K562 (cell line): ENCODE measurements around the gene GPR15LG. TPM values are rescaled to one million over a fixed set of nuclear protein-coding genes. Genes with fewer than 3 reads are reported as not detected.
A peak's percentile ranks its signal among the peaks of the same experiment; 100 is the strongest.

Source experiments
- ARNT ChIP-seq, 2 experiments: fragments of 450-650 bp; IDR thresholded peaks; 2 replicates each; pipeline ENCODE4 v1.6.1; 2016; ENCODE audit warnings: mild to moderate bottlenecking in 1 of 2
- CEBPG ChIP-seq, 3 experiments: fragments of 200-800 bp in 1 of 3; sonication (Bioruptor generic) in 1 of 3; sonication (generic) in 1 of 3; formaldehyde crosslinking in 1 of 3; IDR thresholded peaks in 2 of 3; conservative IDR thresholded peaks in 1 of 3; 2 replicates each; pipeline versions ENCODE4 v1.6.1 to v1.8.0; 2016 to 2022; ENCODE audit warnings: missing compliant biosample characterization in 2 of 3, missing genetic modification characterization in 2 of 3, mild to moderate bottlenecking in 1 of 3, missing genetic modification reagents in 1 of 3
- CHD1 ChIP-seq: fragments of 200-600 bp; sonication (generic); IDR thresholded peaks from one replicate; pipeline ENCODE4 v1.6.1; 2012; ENCODE audit warnings: mild to moderate bottlenecking, moderate library complexity, low read length, inconsistent platforms
- ETS2 ChIP-seq: IDR thresholded peaks from 2 replicates; pipeline ENCODE4 v1.6.1; 2016; ENCODE audit warnings: borderline replicate concordance, missing genetic modification characterization, mild to moderate bottlenecking, moderate library complexity, missing compliant biosample characterization; ENCODE audit not compliant: poor library complexity, severe bottlenecking
- JUN ChIP-seq, 2 experiments: sonication (generic) in 1 of 2; formaldehyde crosslinking in 1 of 2; IDR thresholded peaks; 2 replicates each; pipeline versions ENCODE4 v1.6.1 to v1.8.0; 2012 to 2022; ENCODE audit warnings: borderline replicate concordance in 2 of 2, mild to moderate bottlenecking in 2 of 2, improper control_type of control experiment in 1 of 2, low read depth in 1 of 2, low read length in 1 of 2, missing genetic modification reagents in 1 of 2
- MBD2 ChIP-seq: sonication (generic); IDR thresholded peaks from 2 replicates; pipeline ENCODE4 v1.6.1; 2016; ENCODE audit warnings: low read depth, borderline replicate concordance
- NELFE ChIP-seq: IDR thresholded peaks from 2 replicates; pipeline ENCODE4 v1.6.1; 2011; ENCODE audit warnings: mild to moderate bottlenecking; ENCODE audit not compliant: insufficient read depth, insufficient read length
- PHTF2 ChIP-seq: fragments of 250-450 bp; sonication (Bioruptor Pico); IDR thresholded peaks from 2 replicates; pipeline ENCODE4 v1.5.0; 2021; ENCODE audit warnings: mild to moderate bottlenecking
- POLR2H ChIP-seq: IDR thresholded peaks from 2 replicates; pipeline ENCODE4 v1.6.1; 2016; ENCODE audit warnings: missing genetic modification characterization, low read depth, mild to moderate bottlenecking, control low read depth, missing compliant biosample characterization, moderate library complexity
- TAF1 ChIP-seq: IDR thresholded peaks from 2 replicates; pipeline ENCODE4 v1.6.1; 2011; ENCODE audit warnings: mild to moderate bottlenecking, low read length, moderate library complexity; ENCODE audit not compliant: insufficient read depth, control insufficient read depth, severe bottlenecking; ENCODE audit errors: extremely low read depth
- TBP ChIP-seq: optimal IDR thresholded peaks from 2 replicates; pipeline ENCODE3; 2011; ENCODE audit warnings: low read depth, low read length, improper control_type of control experiment
- U2AF1 ChIP-seq: fragments of 200-400 bp; formaldehyde crosslinking; optimal IDR thresholded peaks from 2 replicates; pipeline ENCODE3; 2017; ENCODE audit warnings: mild to moderate bottlenecking, low read depth, low read length, moderate library complexity
- ZNF316 ChIP-seq: fragments of 450-650 bp; IDR thresholded peaks from 2 replicates; pipeline ENCODE4 v1.6.1; 2016
- ZNF324 ChIP-seq: fragments of 250-450 bp; sonication (Bioruptor Pico); IDR thresholded peaks from 2 replicates; pipeline ENCODE4 v1.4.0; 2020; ENCODE audit warnings: mild to moderate bottlenecking
- ZNF589 ChIP-seq: fragments of 200-800 bp; sonication (Bioruptor generic); IDR thresholded peaks from 2 replicates; pipeline ENCODE4 v1.6.1; 2016; ENCODE audit warnings: low read depth, missing genetic modification characterization, missing compliant biosample characterization
- polyA plus RNA-seq, 8 experiments: library from polyadenylated mRNA; depleted of rRNA in 4 of 8; stranded (reverse) in 5 of 8; unstranded in 3 of 8; fragments of >200 nt; fragmentation: Nextera tagmentation in 2 of 8; fragmentation: Illumina TruSeq in 1 of 8; extraction: Ambion mirVana in 2 of 8; extraction: Trizol in 1 of 8; gene quantifications; 2 replicates each; pipeline versions ENCODE4 v1.2.1 to v1.2.3, GENCODE V29; 2011 to 2014; ENCODE audit warnings: inconsistent platforms in 1 of 8, missing spikeins in 1 of 8
- total RNA-seq, 7 experiments: library from RNA; depleted of rRNA in 6 of 7; stranded (reverse); fragments of >200 nt in 6 of 7; fragmentation: Illumina TruSeq in 2 of 7; extraction: Trizol in 2 of 7; gene quantifications; 2 replicates each; pipeline versions ENCODE4 v1.2.1 to v1.2.3, GENCODE V29; 2011 to 2021; ENCODE audit warnings: low replicate concordance in 1 of 7
- TF ChIP-seq, protein P1 (sequence below), 2 experiments: fragments of 450-650 bp; IDR thresholded peaks; 2 replicates each; pipeline ENCODE4 v1.6.1; 2018; ENCODE audit warnings: mild to moderate bottlenecking in 2 of 2, low read depth in 1 of 2; ENCODE audit not compliant: partially characterized antibody in 2 of 2
- TF ChIP-seq, protein P2 (sequence below): IDR thresholded peaks from 2 replicates; pipeline ENCODE4 v1.6.1; 2012; ENCODE audit warnings: low read depth, low read length, improper control_type of control experiment, borderline replicate concordance
- TF ChIP-seq, protein P3 (sequence below): sonication (generic); formaldehyde crosslinking; IDR thresholded peaks from 2 replicates; pipeline ENCODE4 v1.8.1; 2023; ENCODE audit warnings: mild to moderate bottlenecking, missing genetic modification reagents
- TF ChIP-seq, protein P4 (sequence below): fragments of 250-450 bp; sonication (Bioruptor Pico); IDR thresholded peaks from 2 replicates; pipeline ENCODE4 v1.5.0; 2021

The GPR15LG gene
- total and polyA plus RNA-seq, 9 of the 15 experiments (the other 6 are each of a cell fraction or from before 2014, with no cell fraction given) = 0.51 TPM; not detected in 8

DNA sequence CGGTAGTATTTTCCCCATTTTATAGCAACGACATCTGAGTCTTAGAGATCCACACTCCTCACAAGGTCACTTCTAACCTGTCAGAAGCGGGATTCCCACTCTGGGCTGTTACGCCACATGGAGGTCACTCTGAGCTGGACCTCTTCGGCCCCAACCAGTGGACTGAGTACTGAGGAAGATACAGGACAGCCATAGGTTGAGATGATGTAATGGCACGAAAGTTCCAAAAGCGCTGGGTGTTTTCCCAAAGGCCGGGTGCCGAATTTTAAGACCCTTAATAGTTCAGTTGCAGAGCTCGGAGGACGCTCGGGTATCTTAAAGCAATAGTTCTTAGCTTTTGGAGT lies 33.6 kb upstream of the GPR15LG start (continued):
- TF ChIP-seq, protein P1, sequence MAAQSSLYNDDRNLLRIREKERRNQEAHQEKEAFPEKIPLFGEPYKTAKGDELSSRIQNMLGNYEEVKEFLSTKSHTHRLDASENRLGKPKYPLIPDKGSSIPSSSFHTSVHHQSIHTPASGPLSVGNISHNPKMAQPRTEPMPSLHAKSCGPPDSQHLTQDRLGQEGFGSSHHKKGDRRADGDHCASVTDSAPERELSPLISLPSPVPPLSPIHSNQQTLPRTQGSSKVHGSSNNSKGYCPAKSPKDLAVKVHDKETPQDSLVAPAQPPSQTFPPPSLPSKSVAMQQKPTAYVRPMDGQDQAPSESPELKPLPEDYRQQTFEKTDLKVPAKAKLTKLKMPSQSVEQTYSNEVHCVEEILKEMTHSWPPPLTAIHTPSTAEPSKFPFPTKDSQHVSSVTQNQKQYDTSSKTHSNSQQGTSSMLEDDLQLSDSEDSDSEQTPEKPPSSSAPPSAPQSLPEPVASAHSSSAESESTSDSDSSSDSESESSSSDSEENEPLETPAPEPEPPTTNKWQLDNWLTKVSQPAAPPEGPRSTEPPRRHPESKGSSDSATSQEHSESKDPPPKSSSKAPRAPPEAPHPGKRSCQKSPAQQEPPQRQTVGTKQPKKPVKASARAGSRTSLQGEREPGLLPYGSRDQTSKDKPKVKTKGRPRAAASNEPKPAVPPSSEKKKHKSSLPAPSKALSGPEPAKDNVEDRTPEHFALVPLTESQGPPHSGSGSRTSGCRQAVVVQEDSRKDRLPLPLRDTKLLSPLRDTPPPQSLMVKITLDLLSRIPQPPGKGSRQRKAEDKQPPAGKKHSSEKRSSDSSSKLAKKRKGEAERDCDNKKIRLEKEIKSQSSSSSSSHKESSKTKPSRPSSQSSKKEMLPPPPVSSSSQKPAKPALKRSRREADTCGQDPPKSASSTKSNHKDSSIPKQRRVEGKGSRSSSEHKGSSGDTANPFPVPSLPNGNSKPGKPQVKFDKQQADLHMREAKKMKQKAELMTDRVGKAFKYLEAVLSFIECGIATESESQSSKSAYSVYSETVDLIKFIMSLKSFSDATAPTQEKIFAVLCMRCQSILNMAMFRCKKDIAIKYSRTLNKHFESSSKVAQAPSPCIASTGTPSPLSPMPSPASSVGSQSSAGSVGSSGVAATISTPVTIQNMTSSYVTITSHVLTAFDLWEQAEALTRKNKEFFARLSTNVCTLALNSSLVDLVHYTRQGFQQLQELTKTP (IDR thresholded peaks at IDR 0.05; ENCODE audit: low read depth in 1 of 2, partially characterized antibody in 2 of 2) = peak in 1 of 2 experiments; percentile 18
- TF ChIP-seq NELFE = no peak
- TF ChIP-seq, protein P2, sequence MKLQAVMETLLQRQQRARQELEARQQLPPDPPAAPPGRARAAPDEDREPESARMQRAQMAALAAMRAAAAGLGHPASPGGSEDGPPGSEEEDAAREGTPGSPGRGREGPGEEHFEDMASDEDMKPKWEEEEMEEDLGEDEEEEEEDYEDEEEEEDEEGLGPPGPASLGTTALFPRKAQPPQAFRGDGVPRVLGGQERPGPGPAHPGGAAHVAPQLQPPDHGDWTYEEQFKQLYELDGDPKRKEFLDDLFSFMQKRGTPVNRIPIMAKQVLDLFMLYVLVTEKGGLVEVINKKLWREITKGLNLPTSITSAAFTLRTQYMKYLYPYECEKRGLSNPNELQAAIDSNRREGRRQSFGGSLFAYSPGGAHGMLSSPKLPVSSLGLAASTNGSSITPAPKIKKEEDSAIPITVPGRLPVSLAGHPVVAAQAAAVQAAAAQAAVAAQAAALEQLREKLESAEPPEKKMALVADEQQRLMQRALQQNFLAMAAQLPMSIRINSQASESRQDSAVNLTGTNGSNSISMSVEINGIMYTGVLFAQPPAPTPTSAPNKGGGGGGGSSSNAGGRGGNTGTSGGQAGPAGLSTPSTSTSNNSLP = no peak
- TF ChIP-seq ARNT (IDR thresholded peaks at IDR 0.05) = no peak
- peak; percentile 7 for TF ChIP-seq TBP
- TF ChIP-seq CHD1 = peak; percentile 24
- TF ChIP-seq ETS2 (tag) = no peak
- TF ChIP-seq JUN (IDR thresholded peaks at IDR 0.05; ENCODE audit: borderline replicate concordance, low read depth, low read length) = 0 out of 2 replicates have a peak, but pooled peaks have one; percentile 7
- TF ChIP-seq JUN (CRISPR knock-in tag; IDR thresholded peaks at IDR 0.05; ENCODE audit: borderline replicate concordance) = no peak
- TF ChIP-seq CEBPG (CRISPR knock-in tag; IDR thresholded peaks at IDR 0.05) = peak; percentile 88
- TF ChIP-seq CEBPG (tag; conservative IDR thresholded peaks at IDR 0.05 in 1 of 2, IDR thresholded peaks at IDR 0.05 in 1 of 2) = peak; percentile 68 to 81
- TF ChIP-seq PHTF2 = peak; percentile 4; the same call in 1 of the 2 replicates
- peak; percentile 68; the same call in 1 of the 2 replicates for TF ChIP-seq POLR2H
- no peak for TF ChIP-seq ZNF316
- TF ChIP-seq ZNF324 = no peak
- TF ChIP-seq U2AF1 = no peak
- TF ChIP-seq TAF1 = peak; percentile 31
- TF ChIP-seq, protein P3, sequence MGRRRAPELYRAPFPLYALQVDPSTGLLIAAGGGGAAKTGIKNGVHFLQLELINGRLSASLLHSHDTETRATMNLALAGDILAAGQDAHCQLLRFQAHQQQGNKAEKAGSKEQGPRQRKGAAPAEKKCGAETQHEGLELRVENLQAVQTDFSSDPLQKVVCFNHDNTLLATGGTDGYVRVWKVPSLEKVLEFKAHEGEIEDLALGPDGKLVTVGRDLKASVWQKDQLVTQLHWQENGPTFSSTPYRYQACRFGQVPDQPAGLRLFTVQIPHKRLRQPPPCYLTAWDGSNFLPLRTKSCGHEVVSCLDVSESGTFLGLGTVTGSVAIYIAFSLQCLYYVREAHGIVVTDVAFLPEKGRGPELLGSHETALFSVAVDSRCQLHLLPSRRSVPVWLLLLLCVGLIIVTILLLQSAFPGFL (CRISPR knock-in tag) = no peak
- TF ChIP-seq, protein P4, sequence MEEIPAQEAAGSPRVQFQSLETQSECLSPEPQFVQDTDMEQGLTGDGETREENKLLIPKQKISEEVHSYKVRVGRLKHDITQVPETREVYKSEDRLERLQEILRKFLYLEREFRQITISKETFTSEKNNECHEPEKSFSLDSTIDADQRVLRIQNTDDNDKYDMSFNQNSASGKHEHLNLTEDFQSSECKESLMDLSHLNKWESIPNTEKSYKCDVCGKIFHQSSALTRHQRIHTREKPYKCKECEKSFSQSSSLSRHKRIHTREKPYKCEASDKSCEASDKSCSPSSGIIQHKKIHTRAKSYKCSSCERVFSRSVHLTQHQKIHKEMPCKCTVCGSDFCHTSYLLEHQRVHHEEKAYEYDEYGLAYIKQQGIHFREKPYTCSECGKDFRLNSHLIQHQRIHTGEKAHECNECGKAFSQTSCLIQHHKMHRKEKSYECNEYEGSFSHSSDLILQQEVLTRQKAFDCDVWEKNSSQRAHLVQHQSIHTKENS (CRISPR knock-in tag) = no peak
- 0 out of 2 replicates have a peak, but pooled peaks have one; percentile 68 for TF ChIP-seq ZNF589 (CRISPR knock-in tag)
- TF ChIP-seq MBD2 = no peak
